ENCODE data around the gene NEO1. TPM values are rescaled to one million over a fixed set of nuclear protein-coding genes. Genes with fewer than 3 reads are reported as not detected.
"Not testable (repeated sequence)": the region's sequence is repeated elsewhere in the genome, so short reads cannot be mapped to it uniquely, and the experiment has no call there.

The NEO1 gene
- total RNA-seq, 1 donor from 2014 or later: 14.4 TPM

GRCh38 chr15:73127302-73127936, 75.2 kb downstream of the NEO1 start:
- intact Hi-C loops (cut with micrococcal nuclease): no loop called here
- no peak for ATAC-seq
- DNase-seq: no peak

DNA sequence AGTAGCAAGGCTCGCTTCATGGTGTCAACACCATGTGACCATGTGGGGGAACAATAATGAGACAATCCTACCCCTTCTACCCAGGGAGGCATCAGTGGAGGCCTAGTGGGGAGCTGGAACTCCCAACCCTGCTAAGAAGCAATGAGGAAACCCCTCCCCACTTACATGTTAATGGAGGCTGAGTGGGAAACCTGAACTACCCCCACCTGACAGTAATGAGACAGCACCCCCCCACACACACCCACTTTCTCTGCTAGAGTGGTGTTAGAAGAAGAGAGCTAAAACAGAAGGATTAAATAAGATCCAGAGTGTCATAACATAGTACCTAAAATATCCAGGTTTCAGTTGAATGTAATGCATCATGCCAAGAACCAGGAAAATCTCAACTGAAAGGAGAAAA, 78.6 kb downstream of the NEO1 start:
- ATAC-seq (no peak), DNase-seq (no peak)
- intact Hi-C loops (cut with micrococcal nuclease): no loop called here

GRCh38 chr15:73134196-73134595, 81.9 kb downstream of the NEO1 start:
- ATAC-seq: no peak
- no peak for DNase-seq
- intact Hi-C loops (cut with micrococcal nuclease): no loop called here

GRCh38 chr15:73139041-73139743, 86.9 kb downstream of the NEO1 start:
- DNase-seq (no peak), ATAC-seq (no peak)
- intact Hi-C loops (cut with micrococcal nuclease): no loop called here

- ATAC-seq (no peak), DNase-seq (no peak)
- intact Hi-C loops (cut with micrococcal nuclease): no loop called here
Observed at GRCh38 chr15:73139744-73140553, 87.7 kb downstream of the NEO1 start.

DNA sequence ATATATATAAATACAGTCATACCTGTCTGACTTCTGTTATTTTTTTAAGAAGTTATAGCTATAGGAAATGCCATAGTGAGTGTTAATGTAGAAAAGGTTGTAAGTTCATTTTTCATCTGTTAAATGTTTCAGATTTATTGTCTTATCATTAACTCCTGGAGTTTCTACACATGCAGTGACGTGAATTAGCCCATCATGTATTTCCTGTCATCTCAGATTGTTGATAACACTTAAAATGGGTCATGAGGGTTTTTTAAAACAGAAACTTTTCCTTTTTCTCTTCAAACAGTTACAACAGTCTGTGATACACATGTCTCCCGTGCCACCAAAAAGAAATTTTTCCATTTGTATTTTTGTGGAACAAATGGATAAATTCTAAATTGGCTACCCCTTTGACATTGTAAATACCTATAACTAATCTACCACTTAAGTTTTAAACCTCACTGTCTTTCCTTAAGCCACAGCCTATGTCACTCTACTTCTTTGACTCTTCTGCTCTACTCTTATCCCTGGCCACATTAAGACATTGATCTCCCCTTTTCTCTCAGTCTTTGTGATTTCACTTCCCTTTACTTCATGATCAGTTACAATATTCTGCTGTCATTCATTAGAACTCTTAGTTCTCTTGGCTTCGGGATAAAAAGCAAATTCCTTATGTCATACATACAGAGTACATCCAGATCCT, 89.1 kb downstream of the NEO1 start:
- ATAC-seq (no peak), DNase-seq (no peak)
- intact Hi-C loops (cut with micrococcal nuclease): no loop called here

GRCh38 chr15:73142802-73143762, 90.8 kb downstream of the NEO1 start:
- ATAC-seq (no peak), DNase-seq (no peak)
- intact Hi-C loops (cut with micrococcal nuclease): no loop called here

DNA sequence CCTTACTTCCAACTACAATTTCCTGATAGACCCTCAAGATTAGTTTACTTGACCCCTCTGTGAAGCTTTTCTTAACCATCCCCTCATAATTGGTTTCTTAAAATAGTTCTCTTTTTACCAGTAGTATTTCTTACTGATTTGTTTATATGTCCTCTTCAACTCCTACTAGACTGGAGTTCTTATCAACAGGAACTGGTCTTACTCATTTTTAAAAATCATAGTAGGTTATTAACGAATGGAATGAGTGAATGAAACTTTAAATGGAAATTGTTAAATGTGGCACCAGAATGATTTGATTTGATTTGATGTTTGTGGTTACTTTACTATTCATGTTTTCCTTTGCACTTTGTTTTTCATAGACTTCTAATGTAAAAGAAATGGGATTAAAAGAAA, 91.5 kb downstream of the NEO1 start:
- ATAC-seq: no peak
- no peak for DNase-seq
- intact Hi-C loops (cut with micrococcal nuclease): no loop called here

DNA sequence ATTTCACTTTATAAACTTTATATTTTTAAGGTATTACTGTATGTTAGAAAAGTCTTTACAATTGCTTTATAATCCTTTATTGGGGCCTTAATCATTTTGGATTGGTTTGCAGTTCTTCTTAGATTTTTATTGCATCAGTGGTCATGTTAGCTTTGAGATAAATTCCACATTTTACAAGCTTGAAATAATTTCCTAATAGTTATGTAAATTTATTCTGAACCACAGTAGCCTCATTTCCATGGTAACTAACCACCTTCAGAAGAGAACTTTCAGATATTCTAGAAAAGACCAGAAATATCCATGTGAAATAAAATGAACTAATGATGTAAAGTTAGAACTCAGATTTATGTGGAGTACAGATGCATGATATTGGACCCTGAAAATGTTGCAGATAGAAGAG, 94.2 kb downstream of the NEO1 start:
- ATAC-seq (no peak), DNase-seq (no peak)
- intact Hi-C loops (cut with micrococcal nuclease): no loop called here

- intact Hi-C loops (cut with micrococcal nuclease): no loop called here
- no peak for ATAC-seq
Observed at GRCh38 chr15:73150831-73151230, 98.6 kb downstream of the NEO1 start.

GRCh38 chr15:73153024-73153423, 100.8 kb downstream of the NEO1 start:
- intact Hi-C loops (cut with micrococcal nuclease): no loop called here
- no peak for ATAC-seq
- no peak for DNase-seq

More at GRCh38 chr15:73150831-73151230, 98.6 kb downstream of the NEO1 start:
- DNase-seq: no peak

DNA sequence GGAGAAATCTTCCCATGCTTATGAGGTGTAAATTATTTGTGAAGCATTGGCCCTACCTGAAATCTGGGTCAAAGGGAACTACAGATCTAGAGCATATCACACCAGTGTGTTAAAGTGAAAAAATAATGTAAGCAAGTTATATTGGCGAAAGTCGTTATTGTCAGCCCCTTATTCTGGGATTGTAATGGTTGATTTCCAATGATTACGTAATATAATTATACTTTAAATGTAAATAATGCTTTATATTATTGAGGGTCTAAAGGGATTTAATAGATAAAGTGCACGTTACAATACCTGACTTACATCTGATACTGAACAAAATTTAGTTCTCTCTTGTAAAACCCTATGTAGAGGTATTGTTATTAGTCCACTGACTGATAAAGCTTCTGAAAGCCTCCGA, 101.2 kb downstream of the NEO1 start:
- intact Hi-C loops (cut with micrococcal nuclease): no loop called here

GRCh38 chr15:73156431-73157191, 104.3 kb downstream of the NEO1 start:
- intact Hi-C loops (cut with micrococcal nuclease): no loop called here
- no peak for ATAC-seq
- no peak for DNase-seq

More for the DNA sequence above, 101.2 kb downstream of the NEO1 start:
- no peak for ATAC-seq
- DNase-seq: no peak

- no peak for ATAC-seq
Observed at GRCh38 chr15:73161546-73161945, 109.3 kb downstream of the NEO1 start.

DNA sequence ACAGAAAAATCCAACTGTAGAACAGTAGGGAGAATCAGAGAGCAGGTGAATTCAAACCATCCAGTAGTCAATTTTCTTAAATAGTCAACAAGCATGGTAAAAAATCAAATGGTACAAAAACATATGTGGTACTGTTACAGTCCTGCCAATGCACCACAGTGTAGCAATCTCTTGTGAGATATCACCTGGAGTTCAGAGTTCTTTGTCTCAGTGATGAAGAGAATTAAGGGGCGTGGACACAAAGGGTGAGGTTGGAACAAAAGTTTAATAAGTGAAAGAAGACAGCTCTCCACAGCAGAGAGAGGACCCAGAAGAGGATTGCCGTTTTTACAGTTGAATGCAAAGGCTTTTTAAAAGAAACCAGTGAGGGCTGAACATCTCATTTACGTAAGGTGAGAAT, 113.2 kb downstream of the NEO1 start:
- DNase-seq (no peak), ATAC-seq (no peak)
- intact Hi-C loops (cut with micrococcal nuclease): no loop called here

More at GRCh38 chr15:73161546-73161945, 109.3 kb downstream of the NEO1 start:
- intact Hi-C loops (cut with micrococcal nuclease): no loop called here
- no peak for DNase-seq

GRCh38 chr15:73165844-73166243, 113.6 kb downstream of the NEO1 start:
- no peak for DNase-seq
- intact Hi-C loops (cut with micrococcal nuclease): no loop called here
- no peak for ATAC-seq

GRCh38 chr15:73166711-73167110, 114.4 kb downstream of the NEO1 start:
- DNase-seq; ATAC-seq; intact Hi-C loops (cut with micrococcal nuclease): not testable (repeated sequence)

DNA sequence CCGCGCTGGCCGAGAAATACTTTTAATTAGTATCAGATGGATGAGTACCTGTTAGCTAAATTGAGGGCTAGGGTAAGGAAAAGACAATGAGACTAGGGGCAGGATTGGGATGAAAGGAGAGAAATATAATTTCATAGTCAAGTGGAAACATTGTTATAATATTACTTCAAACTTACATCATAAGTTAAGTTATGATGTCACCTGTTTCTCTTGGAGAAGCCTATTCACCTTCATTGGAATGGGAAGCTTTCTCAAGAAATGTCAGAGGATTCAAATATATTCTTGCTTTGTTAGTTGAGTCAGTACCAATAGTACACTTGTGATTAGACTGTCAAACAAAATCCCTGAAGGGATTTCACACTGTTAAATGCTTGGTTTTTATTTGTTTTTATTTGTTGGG, 116.2 kb downstream of the NEO1 start:
- ATAC-seq (no peak), DNase-seq (no peak)
- intact Hi-C loops (cut with micrococcal nuclease): no loop called here

All from left ventricle myocardium superior (tissue), 1 donor.